ENCODE data around the gene CCDC85A. TPM values are rescaled to one million over a fixed set of nuclear protein-coding genes. Genes with fewer than 3 reads are reported as not detected.

Gene CCDC85A
- polyA plus RNA-seq, 1 of the 3 experiments (the other 2 are of a cell fraction) = 48.7 TPM

DNA sequence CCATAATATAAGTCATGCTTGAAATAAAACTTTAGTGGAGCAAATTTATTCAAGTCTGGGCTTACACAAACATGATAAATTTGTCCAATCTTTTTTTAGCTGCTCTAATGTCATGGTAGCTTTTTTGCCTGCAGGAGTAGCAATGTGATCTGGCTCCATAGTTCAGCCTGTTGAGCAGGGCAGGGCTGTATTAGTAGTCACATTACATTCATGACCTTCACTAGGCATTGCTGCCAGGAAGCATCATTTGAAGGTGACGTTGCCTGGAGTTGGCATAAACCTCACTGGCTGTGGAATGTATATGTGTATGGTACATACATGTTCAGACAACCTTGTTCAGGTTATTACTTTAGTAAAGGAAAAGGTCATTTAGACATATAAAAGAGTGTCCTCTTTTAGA lies 76.6 kb downstream of the CCDC85A start:
- CTCF ChIA-PET = interaction anchor here (0.6 kb wide), 1 partner anchor 63 kb away, joined by 3 read pairs; no protein-coding TSS in a partner anchor
- Histone ChIP-seq H3K9ac (no peak overlapping the region), H3K4me3 (ENCODE audit: low read depth in 2 of 2, low read length in 1 of 2) (no peak overlapping the region), H4K20me1 (ENCODE audit: insufficient read depth) (peaks cover 100% of the 10 kb centered on the region), H3K4me2 (no peak overlapping the region), H3K9me3 (no peaks in the 10 kb centered on the region), H2AFZ (ENCODE audit: low read depth) (no peak overlapping the region), H3K36me3 (replicated peaks in 1 of 2; ENCODE audit: control insufficient read depth in 1 of 2, insufficient read depth in 2 of 2, low read length in 1 of 2) (peaks cover 0 to 44% of the 10 kb centered on the region in 2 experiments), H3K27ac (ENCODE audit: low read depth in 2 of 2, low read length in 1 of 2) (peak overlapping the region in 1 of 2 experiments; percentile 35; a peak in 1 of 4 replicates), H3F3A (replicated peaks; ENCODE audit: insufficient read depth) (peaks cover 17% of the 10 kb centered on the region), H3K4me1 (ENCODE audit: control insufficient read depth in 1 of 2, insufficient read depth in 2 of 2, low read depth in 1 of 2, low read length in 1 of 2) (peaks cover 0 to 6% of the 10 kb centered on the region in 2 experiments; a peak in 1 of 4 replicates), H3K27me3 (ENCODE audit: insufficient read depth) (no peaks in the 10 kb centered on the region), H3K79me2 (ENCODE audit: insufficient read depth) (peaks cover 100% of the 10 kb centered on the region), H3K9me2 (no peaks in the 10 kb centered on the region)
- POLR2A ChIA-PET = no interaction called here
- 38% methylated on average over 1 of the region's 1 CpG for WGBS (ENCODE audit: low lambda C conversion rate)
- no peak for DNase-seq
- TF ChIP-seq YY1 (IDR thresholded peaks at IDR 0.05; ENCODE audit: low read depth) (no peak), SMC3 (IDR thresholded peaks at IDR 0.05; ENCODE audit: low read depth, low read length) (no peak), TAF1 (IDR thresholded peaks at IDR 0.05; ENCODE audit: borderline replicate concordance, low read depth, low read length) (no peak), RFX5 (IDR thresholded peaks at IDR 0.05; ENCODE audit: low read length) (no peak), RAD21 (IDR thresholded peaks at IDR 0.05; ENCODE audit: low read length) (no peak), ZBTB33 (IDR thresholded peaks at IDR 0.05; ENCODE audit: borderline replicate concordance, low read depth) (no peak), GABPA (IDR thresholded peaks at IDR 0.05; ENCODE audit: low read depth) (no peak), RXRA (IDR thresholded peaks at IDR 0.05; ENCODE audit: borderline replicate concordance, low read depth) (no peak), FOXM1 (IDR thresholded peaks at IDR 0.05; ENCODE audit: low read depth) (no peak), POLR2AphosphoS5 (IDR thresholded peaks at IDR 0.05; ENCODE audit: low read depth, low read length) (no peak), GATA2 (CRISPR knock-in tag; IDR thresholded peaks at IDR 0.05) (no peak), ELF1 (IDR thresholded peaks at IDR 0.05) (no peak), FOXJ3 (CRISPR knock-in tag; IDR thresholded peaks at IDR 0.05) (no peak), MXI1 (IDR thresholded peaks at IDR 0.05; ENCODE audit: low read depth, low read length) (no peak), USF2 (IDR thresholded peaks at IDR 0.05; ENCODE audit: borderline replicate concordance, low read depth, low read length) (no peak)
- TF ChIP-seq, protein P1, sequence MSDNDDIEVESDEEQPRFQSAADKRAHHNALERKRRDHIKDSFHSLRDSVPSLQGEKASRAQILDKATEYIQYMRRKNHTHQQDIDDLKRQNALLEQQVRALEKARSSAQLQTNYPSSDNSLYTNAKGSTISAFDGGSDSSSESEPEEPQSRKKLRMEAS (IDR thresholded peaks at IDR 0.05; ENCODE audit: low read depth) = no peak

- peaks cover 0 to 42% of the 10 kb centered on the region in 2 experiments for H3K36me3 ChIP-seq (replicated peaks in 1 of 2; ENCODE audit: control insufficient read depth in 1 of 2, insufficient read depth in 2 of 2, low read length in 1 of 2)
- H3K9ac ChIP-seq = no peak overlapping the region
- peaks cover 100% of the 10 kb centered on the region for H3K79me2 ChIP-seq (ENCODE audit: insufficient read depth)
- CTCF ChIA-PET = no interaction called here
- H3K27ac ChIP-seq (ENCODE audit: low read depth in 2 of 2, low read length in 1 of 2) = no peak overlapping the region
- H3K9me3 ChIP-seq = no peaks in the 10 kb centered on the region
- H3K4me2 ChIP-seq = no peak overlapping the region
- H4K20me1 ChIP-seq (ENCODE audit: insufficient read depth) = peaks cover 100% of the 10 kb centered on the region
- POLR2A ChIA-PET = no interaction called here
- no peaks in the 10 kb centered on the region for H3K9me2 ChIP-seq
- TF ChIP-seq POLR2AphosphoS5 (IDR thresholded peaks at IDR 0.05; ENCODE audit: low read depth, low read length) = no peak
- H3K4me3 ChIP-seq (ENCODE audit: low read depth in 2 of 2, low read length in 1 of 2) = no peak overlapping the region
- H3K27me3 ChIP-seq (ENCODE audit: insufficient read depth) = no peaks in the 10 kb centered on the region
- no peak overlapping the region for H2AFZ ChIP-seq (ENCODE audit: low read depth)
- 24% methylated on average over 1 of the region's 1 CpG for WGBS (ENCODE audit: low lambda C conversion rate)
- peaks cover 0 to 6% of the 10 kb centered on the region in 2 experiments; a peak in 1 of 4 replicates for H3K4me1 ChIP-seq (ENCODE audit: control insufficient read depth in 1 of 2, insufficient read depth in 2 of 2, low read depth in 1 of 2, low read length in 1 of 2)
- DNase-seq = no peak
- H3F3A ChIP-seq (replicated peaks; ENCODE audit: insufficient read depth) = peaks cover 17% of the 10 kb centered on the region
These were observed 78.5 kb downstream of the CCDC85A start for GRCh38 chr2:56262241-56262640.

All from SK-N-SH (cell line).